Skeletal muscle satellite cell (primary cell): Measurements from ENCODE around the gene KRTAP10-1.
"Not testable (repeated sequence)": the region's sequence is repeated elsewhere in the genome, so short reads cannot be mapped to it uniquely, and the experiment has no call there.

Experiments used
- H3K27me3 ChIP-seq: 2 replicates; pipeline ENCODE4 v1.7.0; 2013; ENCODE audit warnings: low read length; ENCODE audit not compliant: control insufficient read depth, insufficient read depth
- H3K36me3 ChIP-seq: 2 replicates; pipeline ENCODE4 v1.7.0; 2013; ENCODE audit warnings: mild to moderate bottlenecking, control low read depth, low read length; ENCODE audit not compliant: insufficient read depth
- H3K4me1 ChIP-seq: 2 replicates; pipeline ENCODE4 v1.7.0; 2013; ENCODE audit warnings: low read length; ENCODE audit not compliant: control insufficient read depth, insufficient read depth
- H3K4me2 ChIP-seq: 2 replicates; pipeline ENCODE4 v1.7.0; 2013; ENCODE audit warnings: mild to moderate bottlenecking, low read length
- H3K4me3 ChIP-seq: 2 replicates; pipeline ENCODE4 v1.7.0; 2013; ENCODE audit warnings: low read length
- H3K9ac ChIP-seq: 2 replicates; pipeline ENCODE4 v1.7.0; 2013; ENCODE audit warnings: mild to moderate bottlenecking, low read depth, low read length, moderate library complexity
- H3K9me3 ChIP-seq: replicated peaks from 2 replicates; pipeline ENCODE4 v1.7.0; 2013; ENCODE audit warnings: mild to moderate bottlenecking, control low read depth, low read length

The KRTAP10-1 gene

DNA sequence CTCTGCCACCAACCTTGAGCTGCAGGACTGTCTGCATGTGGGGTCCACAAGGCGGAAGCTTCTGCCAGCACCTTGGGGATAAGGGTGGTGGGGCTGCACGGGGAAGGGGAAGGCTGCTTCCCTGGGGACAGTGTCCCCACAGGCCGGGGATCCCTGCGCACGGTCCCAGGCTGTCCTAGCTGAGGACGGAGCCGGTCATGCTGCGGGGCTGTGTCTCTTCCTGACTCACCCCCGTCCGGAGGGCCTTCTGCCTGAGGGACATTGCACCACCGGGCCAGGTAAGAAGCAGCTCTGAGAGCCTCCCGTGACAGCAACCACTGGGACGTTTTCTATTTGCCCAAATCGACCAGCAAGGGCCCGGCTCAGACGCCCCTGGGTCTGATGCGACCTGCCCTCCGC is 29.9 kb downstream of the KRTAP10-1 start:
- H3K36me3 ChIP-seq = no peaks in the 10 kb centered on the region
- no peak overlapping the region for H3K9ac ChIP-seq
- no peaks in the 10 kb centered on the region for H3K4me1 ChIP-seq
- no peak overlapping the region for H3K4me3 ChIP-seq
- H3K27me3 ChIP-seq = peaks cover 45% of the 10 kb centered on the region
- H3K4me2 ChIP-seq = no peak overlapping the region
- H3K9me3 ChIP-seq = no peaks in the 10 kb centered on the region

- Histone ChIP-seq H3K4me3 (no peak overlapping the region), H3K9me3 (no peaks in the 10 kb centered on the region), H3K4me1 (no peaks in the 10 kb centered on the region), H3K4me2 (no peak overlapping the region), H3K27me3 (peaks cover 44% of the 10 kb centered on the region), H3K36me3 (no peaks in the 10 kb centered on the region), H3K9ac (no peak overlapping the region)
These were observed 30.5 kb downstream of the KRTAP10-1 start for GRCh38 chr21:44509539-44509938.

- peaks cover 42% of the 10 kb centered on the region for H3K27me3 ChIP-seq
- H3K4me1 ChIP-seq = no peaks in the 10 kb centered on the region
- H3K4me2 ChIP-seq = no peak overlapping the region
- no peaks in the 10 kb centered on the region for H3K36me3 ChIP-seq
- no peak overlapping the region for H3K9ac ChIP-seq
- H3K9me3 ChIP-seq = no peaks in the 10 kb centered on the region
- no peak overlapping the region for H3K4me3 ChIP-seq
These were observed 31.1 kb downstream of the KRTAP10-1 start for GRCh38 chr21:44508711-44509445.

DNA sequence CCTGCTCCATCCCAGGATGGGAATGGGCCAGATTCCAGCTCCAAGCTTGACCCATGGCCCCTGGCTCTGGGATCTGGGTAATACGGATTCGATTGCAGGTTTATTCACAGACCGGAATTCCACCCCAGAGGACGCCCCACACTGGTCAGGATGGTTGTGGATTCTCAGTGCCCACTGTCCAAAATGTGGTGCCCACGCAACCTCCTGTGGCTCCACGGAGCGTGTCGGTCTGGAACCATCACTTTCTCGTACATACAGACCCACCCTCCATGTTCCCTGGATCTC is 31.6 kb downstream of the KRTAP10-1 start:
- Histone ChIP-seq H3K9ac (no peak overlapping the region), H3K36me3 (no peaks in the 10 kb centered on the region), H3K4me1 (no peaks in the 10 kb centered on the region), H3K4me2 (no peak overlapping the region), H3K27me3 (peaks cover 42% of the 10 kb centered on the region), H3K9me3 (no peaks in the 10 kb centered on the region), H3K4me3 (no peak overlapping the region)

DNA sequence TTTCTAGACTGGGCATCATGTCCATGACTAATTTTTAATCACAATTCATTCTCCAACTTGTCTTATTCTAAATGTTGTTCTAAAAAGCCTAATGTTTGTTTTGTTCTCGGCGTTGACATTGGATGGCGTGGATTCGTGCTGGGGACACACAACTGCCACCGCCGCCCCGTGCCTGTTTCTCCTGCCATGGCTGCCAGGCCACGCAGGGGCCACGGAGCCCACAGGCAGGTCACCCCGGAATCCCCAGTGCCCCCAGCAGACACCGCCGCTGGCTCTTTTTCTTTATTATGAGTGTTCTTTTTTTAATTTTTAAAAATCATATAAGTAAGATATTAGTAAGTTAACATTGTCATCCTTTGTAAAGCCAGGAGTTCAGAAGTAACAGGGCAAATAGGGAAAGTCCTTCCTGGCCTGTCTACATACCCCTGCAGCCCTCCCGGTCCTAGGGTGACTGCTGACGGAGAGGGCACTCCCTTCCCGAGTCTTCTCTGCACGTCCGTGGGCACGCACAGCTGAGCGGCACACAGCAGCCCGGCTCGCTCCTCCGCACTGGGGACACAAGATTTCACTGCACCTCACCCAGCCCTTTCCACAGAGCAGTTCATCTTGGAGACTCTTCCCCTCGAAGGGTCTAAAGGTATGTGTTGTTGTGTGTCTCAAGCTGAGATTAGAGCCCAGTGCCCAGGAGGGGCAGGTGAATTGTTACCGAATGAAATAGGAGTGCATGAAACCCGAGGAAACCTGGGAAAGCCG is 32.1 kb downstream of the KRTAP10-1 start:
- Histone ChIP-seq H3K36me3 (no peaks in the 10 kb centered on the region), H3K4me3 (no peak overlapping the region), H3K4me2 (no peak overlapping the region), H3K4me1 (no peaks in the 10 kb centered on the region), H3K9ac (no peak overlapping the region), H3K9me3 (no peaks in the 10 kb centered on the region), H3K27me3 (peaks cover 42% of the 10 kb centered on the region)

DNA sequence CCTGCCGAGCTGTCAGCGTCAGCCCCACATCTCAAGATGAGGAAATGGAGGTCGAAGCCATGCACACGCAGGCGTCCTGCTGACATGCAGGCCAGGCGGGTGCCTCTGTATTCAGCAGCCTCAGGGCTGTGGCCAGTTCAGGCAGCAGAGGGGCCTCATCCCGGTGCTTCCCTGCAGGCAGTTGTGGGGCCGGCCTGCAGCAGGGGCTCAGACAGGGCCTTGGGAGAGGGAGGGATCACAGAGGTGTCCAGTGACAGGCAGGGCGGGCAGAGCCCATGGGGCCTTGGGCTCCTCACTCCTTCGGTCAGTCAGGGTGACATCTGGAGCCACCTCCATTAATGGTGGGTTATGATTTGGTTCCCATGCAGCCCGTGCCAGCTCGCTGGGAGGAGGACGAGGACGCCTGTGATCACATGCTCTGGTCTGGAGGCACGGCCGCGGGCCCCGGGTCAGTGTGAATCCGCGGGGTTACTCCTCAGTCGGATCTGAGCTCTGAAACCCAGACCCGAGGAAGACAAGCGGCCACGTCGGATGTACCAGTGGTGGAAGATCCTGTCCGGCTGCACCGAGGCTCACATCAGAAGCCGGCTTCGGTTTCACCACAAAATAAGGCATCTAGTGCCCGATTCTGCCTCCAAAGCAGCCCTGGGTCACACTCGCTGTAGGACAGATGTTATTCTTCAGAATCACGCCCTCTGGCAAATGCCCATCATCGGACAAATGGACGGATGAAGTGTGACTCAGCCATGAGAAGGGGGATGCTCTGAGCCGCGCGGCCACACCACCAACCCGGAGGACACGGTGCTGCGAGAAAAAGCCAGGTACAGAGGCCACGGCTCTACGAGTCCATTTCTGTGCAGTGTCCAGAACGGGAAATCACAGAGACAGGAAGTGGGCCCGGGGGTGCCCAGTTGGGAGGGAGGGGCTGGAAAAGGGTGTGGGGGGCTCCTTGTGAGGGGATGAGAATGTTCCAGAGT is 33.4 kb downstream of the KRTAP10-1 start:
- Histone ChIP-seq H3K4me2 (no peak overlapping the region), H3K4me1 (no peaks in the 10 kb centered on the region), H3K4me3 (no peak overlapping the region), H3K36me3 (no peaks in the 10 kb centered on the region), H3K9me3 (no peaks in the 10 kb centered on the region), H3K27me3 (peaks cover 45% of the 10 kb centered on the region), H3K9ac (no peak overlapping the region)

GRCh38 chr21:44505673-44506278 is 34.2 kb downstream of the KRTAP10-1 start:
- Histone ChIP-seq H3K4me2 (no peak overlapping the region), H3K9me3 (no peaks in the 10 kb centered on the region), H3K9ac (no peak overlapping the region), H3K27me3 (peaks cover 39% of the 10 kb centered on the region), H3K36me3 (no peaks in the 10 kb centered on the region), H3K4me1 (no peaks in the 10 kb centered on the region), H3K4me3 (no peak overlapping the region)

- H3K4me1 ChIP-seq = no peaks in the 10 kb centered on the region
- no peak overlapping the region for H3K4me2 ChIP-seq
- no peaks in the 10 kb centered on the region for H3K9me3 ChIP-seq
- no peak overlapping the region for H3K4me3 ChIP-seq
- H3K27me3 ChIP-seq = peaks cover 42% of the 10 kb centered on the region
- H3K9ac ChIP-seq = no peak overlapping the region
- H3K36me3 ChIP-seq = no peaks in the 10 kb centered on the region
These were observed 36.0 kb downstream of the KRTAP10-1 start for GRCh38 chr21:44503901-44504399.

DNA sequence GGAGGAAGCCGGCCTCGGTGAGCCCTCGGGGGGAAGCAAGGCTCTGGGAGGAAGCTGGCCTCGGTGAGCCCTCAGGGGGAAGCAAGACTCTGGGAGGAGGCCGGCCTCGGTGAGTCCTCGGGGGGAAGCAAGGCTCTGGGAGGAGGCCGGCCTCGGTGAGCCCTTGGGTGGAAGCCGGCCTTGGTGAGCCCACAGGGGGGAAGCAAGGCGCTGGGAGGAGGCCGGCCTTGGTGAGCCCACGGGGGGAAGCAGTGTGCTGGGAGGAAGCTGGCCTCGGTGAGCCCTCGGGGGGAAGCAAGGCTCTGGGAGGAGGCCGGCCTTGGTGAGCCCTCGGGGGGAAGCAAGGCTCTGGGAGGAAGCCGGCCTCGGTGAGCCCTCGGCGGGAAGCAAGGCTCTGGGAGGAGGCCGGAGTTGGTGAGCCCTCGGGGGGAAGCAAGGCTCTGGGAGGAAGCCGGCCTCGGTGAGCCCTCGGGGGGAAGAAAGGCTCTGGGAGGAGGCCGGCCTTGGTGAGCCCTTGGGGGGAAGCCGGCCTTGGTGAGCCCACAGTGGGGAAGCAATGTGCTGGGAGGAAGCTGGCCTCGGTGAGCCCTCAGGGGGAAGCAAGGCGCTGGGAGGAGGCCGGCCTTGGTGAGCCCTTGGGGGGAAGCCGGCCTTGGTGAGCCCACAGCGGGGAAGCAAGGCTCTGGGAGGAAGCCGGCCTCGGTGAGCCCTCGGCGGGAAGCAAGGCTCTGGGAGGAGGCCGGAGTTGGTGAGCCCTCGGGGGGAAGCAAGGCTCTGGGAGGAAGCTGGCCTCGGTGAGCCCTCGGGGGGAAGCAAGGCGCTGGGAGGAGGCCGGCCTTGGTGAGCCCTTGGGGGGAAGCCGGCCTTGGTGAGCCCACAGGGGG is 36.7 kb downstream of the KRTAP10-1 start:
- not testable (repeated sequence) for H3K36me3 ChIP-seq, H3K4me3 ChIP-seq, H3K4me2 ChIP-seq, H3K9me3 ChIP-seq, H3K4me1 ChIP-seq, H3K9ac ChIP-seq
- H3K27me3 ChIP-seq = peaks cover 40% of the 10 kb centered on the region

DNA sequence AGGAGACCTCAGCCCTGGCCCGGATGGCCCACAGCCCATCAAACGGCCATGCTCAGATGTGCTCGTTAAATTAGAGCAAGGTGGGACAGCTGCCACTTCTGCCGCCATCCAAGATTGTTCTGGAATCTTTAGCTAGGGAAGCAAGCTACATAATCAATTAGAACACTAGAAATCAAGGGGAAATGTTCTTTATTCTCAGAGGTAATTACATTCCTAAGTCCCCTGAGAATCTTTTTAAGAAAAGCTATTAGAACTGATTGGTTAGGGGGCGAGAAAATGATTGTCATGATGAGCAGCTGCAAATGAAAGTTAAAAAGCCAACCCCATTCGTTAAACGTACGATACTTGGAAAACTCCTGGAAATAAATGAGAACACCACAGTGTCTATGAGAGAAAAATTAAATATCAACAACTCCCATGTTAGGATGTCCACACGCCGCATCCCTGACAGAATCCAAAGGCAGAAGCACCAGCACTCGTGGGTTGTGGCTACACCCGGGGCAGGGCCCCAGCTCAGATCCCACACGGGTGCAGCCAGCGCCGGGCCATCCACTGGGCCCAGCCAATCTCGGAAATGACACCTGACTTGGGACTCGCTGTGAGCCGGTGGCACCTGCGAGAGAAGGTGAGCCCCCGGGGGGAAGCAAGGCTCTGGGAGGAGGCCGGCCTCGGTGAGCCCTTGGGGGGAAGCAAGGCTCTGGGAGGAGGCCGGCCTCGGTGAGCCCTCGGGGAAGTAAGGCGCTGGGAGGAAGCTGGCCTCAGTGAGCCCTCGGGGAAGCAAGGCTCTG is 37.6 kb downstream of the KRTAP10-1 start:
- no peaks in the 10 kb centered on the region for H3K36me3 ChIP-seq
- H3K4me2 ChIP-seq = no peak overlapping the region
- no peaks in the 10 kb centered on the region for H3K9me3 ChIP-seq
- H3K9ac ChIP-seq = no peak overlapping the region
- peaks cover 41% of the 10 kb centered on the region for H3K27me3 ChIP-seq
- H3K4me1 ChIP-seq = no peaks in the 10 kb centered on the region
- no peak overlapping the region for H3K4me3 ChIP-seq
